H1 (cell line): ENCODE measurements around the gene HECTD4. TPM values are rescaled to one million over a fixed set of nuclear protein-coding genes. Genes with fewer than 3 reads are reported as not detected.

Experiments used
- CTCF ChIA-PET: fragments of 300-600 bp; sonication (Branson Sonifier 250); formaldehyde crosslinking; loops from one replicate; lab custom pipeline; 2021; ENCODE audit not compliant: partially characterized antibody; lab: Charles Lee
- POLR2A ChIA-PET: fragments of 300-600 bp; sonication (Branson Sonifier 250); formaldehyde crosslinking; loops from one replicate; lab custom pipeline; 2021; ENCODE audit warnings: inconsistent platforms; ENCODE audit not compliant: partially characterized antibody; lab: Charles Lee
- DNase-seq, 2 experiments: peaks; one replicate each; pipeline versions ENCODE4 v3.0.0 to v3.0.0-alpha.2; 2010 to 2022; ENCODE audit warnings: low spot score in 2 of 2, low read depth in 1 of 2, mixed read lengths in 1 of 2
- FAIRE-seq: peaks from 2 replicates; lab custom pipeline; 2011; peaks lifted over from hg19 to GRCh38; lab: Jason Lieb, UNC
- H2AFZ ChIP-seq: 2 replicates; pipeline ENCODE4 v1.8.1; 2012; ENCODE audit warnings: low read length, inconsistent platforms
- H2AK5ac ChIP-seq: 2 replicates; pipeline ENCODE4 v1.6.1; 2013; ENCODE audit warnings: low read depth, low read length
- H2BK120ac ChIP-seq: replicated peaks from 2 replicates; pipeline ENCODE3; 2013; ENCODE audit warnings: low read depth, low read length, inconsistent platforms
- H2BK12ac ChIP-seq: 2 replicates; pipeline ENCODE4 v1.6.1; 2013; ENCODE audit warnings: low read depth, low read length
- H2BK15ac ChIP-seq: 2 replicates; pipeline ENCODE4 v1.6.1; 2013; ENCODE audit warnings: low read length
- H2BK20ac ChIP-seq: 2 replicates; pipeline ENCODE4 v1.6.1; 2013; ENCODE audit warnings: low read length
- H2BK5ac ChIP-seq: 2 replicates; pipeline ENCODE4 v1.6.1; 2013; ENCODE audit warnings: low read depth, low read length
- H3K14ac ChIP-seq: 2 replicates; pipeline ENCODE4 v1.6.1; 2013; ENCODE audit warnings: inconsistent platforms; ENCODE audit not compliant: insufficient read length
- H3K18ac ChIP-seq: 2 replicates; pipeline ENCODE4 v1.6.1; 2013; ENCODE audit warnings: low read length; ENCODE audit errors: extremely low read depth
- H3K23ac ChIP-seq: 2 replicates; pipeline ENCODE4 v1.6.1; 2013; ENCODE audit warnings: inconsistent platforms; ENCODE audit not compliant: insufficient read length
- H3K23me2 ChIP-seq: 2 replicates; pipeline ENCODE4 v1.6.1; 2013; ENCODE audit warnings: low read depth, low read length
- H3K27ac ChIP-seq: 2 replicates; pipeline ENCODE4 v1.6.1; 2011; ENCODE audit warnings: low read depth, low read length, inconsistent platforms
- H3K27me3 ChIP-seq, 4 experiments: replicated peaks in 1 of 4; 1 replicate in 1 of 4; 2 replicates in 3 of 4; pipeline versions ENCODE4 v1.6.1 to v1.8.1; 2011 to 2013; ENCODE audit warnings: low read length in 3 of 4, mild to moderate bottlenecking in 3 of 4, inconsistent platforms in 2 of 4, mixed read lengths in 2 of 4, moderate library complexity in 1 of 4; ENCODE audit not compliant: control insufficient read depth in 3 of 4, insufficient read depth in 3 of 4; ENCODE audit errors: extremely low read depth in 1 of 4
- H3K36me3 ChIP-seq, 4 experiments: 2 replicates each; pipeline versions ENCODE4 v1.6.1 to v1.8.1; 2011 to 2013; ENCODE audit warnings: mild to moderate bottlenecking in 4 of 4, low read length in 3 of 4, moderate library complexity in 2 of 4, control low read depth in 1 of 4, inconsistent platforms in 1 of 4; ENCODE audit not compliant: insufficient read depth in 4 of 4, control insufficient read depth in 2 of 4
- H3K4ac ChIP-seq: replicated peaks from 2 replicates; pipeline ENCODE3; 2013; ENCODE audit warnings: low read length, low read depth, mixed read lengths, inconsistent platforms; ENCODE audit not compliant: insufficient read length
- H3K4me1 ChIP-seq, 4 experiments: replicated peaks in 1 of 4; 1 replicate in 1 of 4; 2 replicates in 3 of 4; pipeline versions ENCODE4 v1.6.1 to v1.8.1; 2011 to 2013; ENCODE audit warnings: low read length in 3 of 4, inconsistent platforms in 2 of 4, mixed read lengths in 1 of 4; ENCODE audit not compliant: insufficient read depth in 4 of 4, control insufficient read depth in 3 of 4
- H3K4me2 ChIP-seq, 2 experiments: 2 replicates each; pipeline versions ENCODE4 v1.6.1 to v1.8.1; 2011 to 2013; ENCODE audit warnings: low read depth in 2 of 2, low read length in 2 of 2, control low read depth in 1 of 2, inconsistent platforms in 1 of 2, mild to moderate bottlenecking in 1 of 2; ENCODE audit not compliant: insufficient read depth in 1 of 2
- H3K4me3 ChIP-seq, 4 experiments: fragments of 200-600, 300-600 bp in 1 of 4; sonication (generic), shearing (Covaris generic), sonication (Bioruptor Twin) in 1 of 4; 2 replicates each; pipeline versions ENCODE4 v1.5.1 to v1.8.1; 2011 to 2016; ENCODE audit warnings: low read length in 4 of 4, low read depth in 3 of 4, control low read depth in 2 of 4, inconsistent platforms in 2 of 4, mild to moderate bottlenecking in 2 of 4, mixed read lengths in 1 of 4, moderate library complexity in 1 of 4; ENCODE audit not compliant: insufficient read depth in 2 of 4; ENCODE audit errors: extremely low read depth in 1 of 4
- H3K56ac ChIP-seq: replicated peaks from 2 replicates; pipeline ENCODE3; 2013; ENCODE audit warnings: low read depth, mild to moderate bottlenecking, mixed read lengths, low read length, inconsistent platforms; ENCODE audit not compliant: insufficient read length
- H3K79me1 ChIP-seq: 2 replicates; pipeline ENCODE4 v1.6.1; 2013; ENCODE audit warnings: low read depth, low read length, control low read depth
- H3K79me2 ChIP-seq, 2 experiments: 2 replicates each; pipeline versions ENCODE4 v1.6.1 to v1.8.1; 2012 to 2013; ENCODE audit warnings: low read length in 2 of 2, mild to moderate bottlenecking in 2 of 2, inconsistent platforms in 1 of 2; ENCODE audit not compliant: insufficient read depth in 2 of 2, control insufficient read depth in 1 of 2
- H3K9ac ChIP-seq, 4 experiments: replicated peaks in 1 of 4; 1 replicate in 1 of 4; 2 replicates in 3 of 4; pipeline versions ENCODE4 v1.6.1 to v1.8.1; 2011 to 2013; ENCODE audit warnings: low read depth in 3 of 4, low read length in 3 of 4, control low read depth in 2 of 4, mild to moderate bottlenecking in 2 of 4, moderate library complexity in 2 of 4, inconsistent platforms in 1 of 4; ENCODE audit errors: extremely low read depth in 1 of 4
- H3K9me3 ChIP-seq, 2 experiments: 2 replicates each; pipeline versions ENCODE4 v1.6.1 to v1.8.1; 2012 to 2013; ENCODE audit warnings: mild to moderate bottlenecking in 2 of 2, moderate library complexity in 2 of 2, control low read depth in 1 of 2, inconsistent platforms in 1 of 2, low read depth in 1 of 2, low read length in 1 of 2, mixed read lengths in 1 of 2; ENCODE audit not compliant: insufficient read depth in 2 of 2
- H4K20me1 ChIP-seq, 2 experiments: replicated peaks in 1 of 2; 2 replicates each; pipeline versions ENCODE3 to v1.8.1; 2011 to 2013; ENCODE audit warnings: inconsistent platforms in 2 of 2, low read length in 2 of 2, mild to moderate bottlenecking in 1 of 2; ENCODE audit not compliant: insufficient read depth in 2 of 2, control insufficient read depth in 1 of 2
- H4K5ac ChIP-seq: 2 replicates; pipeline ENCODE4 v1.6.1; 2013; ENCODE audit warnings: low read length, low read depth, mixed read lengths, inconsistent platforms; ENCODE audit not compliant: insufficient read length
- H4K8ac ChIP-seq: 2 replicates; pipeline ENCODE4 v1.8.0; 2013; ENCODE audit warnings: mild to moderate bottlenecking, moderate library complexity, low read length, inconsistent platforms; ENCODE audit not compliant: insufficient read depth; ENCODE audit errors: extremely low read depth
- H4K91ac ChIP-seq: replicated peaks from 2 replicates; pipeline ENCODE3; 2013; ENCODE audit warnings: low read length, mixed read lengths, inconsistent platforms; ENCODE audit not compliant: insufficient read length
- EGR1 ChIP-seq: IDR thresholded peaks from 2 replicates; pipeline ENCODE4 v1.6.1; 2011; ENCODE audit warnings: low read depth, low read length, borderline replicate concordance
- WGBS, 2 experiments: shearing (Covaris generic) in 1 of 2; methylation state at CpG; one replicate each; pipeline versions ENCODE4 v1.1.6 to v1.1.7; 2013 to 2015; ENCODE audit warnings: low lambda C conversion rate in 2 of 2, mixed read lengths in 2 of 2, inconsistent platforms in 1 of 2, low coverage in 1 of 2, missing lambda C conversion rate in 1 of 2; ENCODE audit not compliant: insufficient replicate concordance in 2 of 2, insufficient coverage in 1 of 2, insufficient read length in 1 of 2; ENCODE audit errors: extremely low coverage in 1 of 2, missing lambda C conversion rate in 1 of 2; 5-methylcytosine and 5-hydroxymethylcytosine counted together
- polyA plus RNA-seq, 7 experiments: library from polyadenylated mRNA; depleted of rRNA in 3 of 7; stranded (reverse) in 5 of 7; unstranded in 2 of 7; fragments of >200 nt in 5 of 7; fragments of 200-250 nt in 2 of 7; gene quantifications; 1 replicate in 5 of 7; 2 replicates in 1 of 7; 4 replicates in 1 of 7; pipeline versions ENCODE4 v1.2.1 to v1.2.3, GENCODE V29; 2011 to 2013; ENCODE audit warnings: missing spikeins in 2 of 7, mixed read lengths in 2 of 7
- total RNA-seq: library from RNA; stranded (reverse); fragmentation: NEBNext Ultra II Directional; extraction: Animal tissue kit (Norgen Biotek cat#: 25700); gene quantifications from 2 replicates; pipeline ENCODE4 v1.2.1, GENCODE V29; 2021

HECTD4 gene
- total and polyA plus RNA-seq, 2 of the 8 experiments (the other 6 are each of a cell fraction or from before 2014, with no cell fraction given), result 6.5 to 33.7 TPM

- Histone ChIP-seq H3K27me3 (no peaks in the 10 kb centered on the region), H3K4me2 (no peak overlapping the region), H2BK5ac (no peak overlapping the region; the same call in 1 of the 2 replicates), H3K23ac (no peak overlapping the region), H3K4ac (no peak overlapping the region), H3K4me3 (no peak overlapping the region), H4K5ac (no peak overlapping the region), H2BK120ac (no peak overlapping the region), H2AFZ (no peak overlapping the region), H2BK20ac (no peak overlapping the region), H3K79me2 (no peaks in the 10 kb centered on the region), H3K36me3 (peaks cover 6 to 31% (median 11%) of the 10 kb centered on the region in 4 experiments; a peak in 6 of 8 replicates), H2AK5ac (no peak overlapping the region), H4K91ac (no peak overlapping the region), H3K79me1 (no peaks in the 10 kb centered on the region), H3K56ac (no peak overlapping the region), H2BK15ac (no peak overlapping the region), H4K8ac (no peak overlapping the region), H3K9me3 (no peaks in the 10 kb centered on the region), H3K9ac (no peak overlapping the region), H4K20me1 (no peaks in the 10 kb centered on the region), H3K14ac (no peak overlapping the region), H2BK12ac (no peak overlapping the region), H3K18ac (no peak overlapping the region), H3K23me2 (no peaks in the 10 kb centered on the region), H3K27ac (no peak overlapping the region), H3K4me1 (no peaks in the 10 kb centered on the region)
- FAIRE-seq (no peak), DNase-seq (no peak)
- no peak for TF ChIP-seq EGR1
- ChIA-PET POLR2A (interaction anchor here (1.0 to 2.0 kb wide), 3 partner anchors 9 to 213 kb away, joined by 3 to 6 read pairs (median 3); no protein-coding TSS in a partner anchor), CTCF (interaction anchor here (0.6 to 5.9 kb wide), 3 partner anchors 194 to 352 kb away, joined by 3 to 22 read pairs (median 3); no protein-coding TSS in a partner anchor)
- WGBS, 2 experiments, result 94% methylated on average over 13 of the region's 13 CpGs; no CpG with 5 or more reads in 1 of the 2 experiments
Observed at GRCh38 chr12:112192475-112192874, 189.8 kb downstream of the HECTD4 start.
